ENCODE results near the gene RNASET2. TPM values are rescaled to one million over a fixed set of nuclear protein-coding genes. Genes with fewer than 3 reads are reported as not detected.

Gene RNASET2
- total RNA-seq, 2 donors from 2014 or later, result 87.1 to 126 TPM

GRCh38 chr6:166929542-166930189 lies 26.7 kb downstream of the RNASET2 start:
- Histone ChIP-seq H3K36me3 (peaks cover 8% of the 10 kb centered on the region), H3K4me3 (no peak overlapping the region), H3K27ac (no peak overlapping the region), H3K4me1 (no peaks in the 10 kb centered on the region), H3K9ac (ENCODE audit: low read depth in 2 of 2, low read length in 2 of 2) (no peak overlapping the region), H3K27me3 (no peaks in the 10 kb centered on the region), H3K9me3 (no peaks in the 10 kb centered on the region)
- no peak for DNase-seq
- intact Hi-C loops (cut with DNase I), result no loop called here
- TF ChIP-seq CTCF (IDR thresholded peaks at IDR 0.05), result no peak

- no peak for DNase-seq
- H3K9ac ChIP-seq (ENCODE audit: low read depth in 2 of 2, low read length in 2 of 2), result no peak overlapping the region
- TF ChIP-seq CTCF (IDR thresholded peaks at IDR 0.05), result no peak
- H3K9me3 ChIP-seq, result no peaks in the 10 kb centered on the region
- no peak overlapping the region for H3K4me3 ChIP-seq
- peaks cover 8% of the 10 kb centered on the region for H3K36me3 ChIP-seq
- no peaks in the 10 kb centered on the region for H3K4me1 ChIP-seq
- intact Hi-C loops (cut with DNase I), result no loop called here
- no peaks in the 10 kb centered on the region for H3K27me3 ChIP-seq
- no peak overlapping the region for H3K27ac ChIP-seq
Observed at GRCh38 chr6:166928644-166929541, 27.5 kb downstream of the RNASET2 start.

GRCh38 chr6:166927935-166928643 lies 28.3 kb downstream of the RNASET2 start:
- intact Hi-C loops (cut with DNase I), result no loop called here
- TF ChIP-seq CTCF (IDR thresholded peaks at IDR 0.05), result no peak
- Histone ChIP-seq H3K4me1 (no peaks in the 10 kb centered on the region), H3K27me3 (no peaks in the 10 kb centered on the region), H3K9ac (ENCODE audit: low read depth in 2 of 2, low read length in 2 of 2) (no peak overlapping the region), H3K36me3 (peaks cover 8% of the 10 kb centered on the region), H3K27ac (no peak overlapping the region), H3K4me3 (no peak overlapping the region), H3K9me3 (no peaks in the 10 kb centered on the region)
- DNase-seq, result no peak

- no peak for DNase-seq
- no peak overlapping the region for H3K9ac ChIP-seq (ENCODE audit: low read depth in 2 of 2, low read length in 2 of 2)
- no peak overlapping the region for H3K27ac ChIP-seq
- peaks cover 8% of the 10 kb centered on the region for H3K36me3 ChIP-seq
- H3K4me3 ChIP-seq, result no peak overlapping the region
- intact Hi-C loops (cut with DNase I), result no loop called here
- no peak for TF ChIP-seq CTCF (IDR thresholded peaks at IDR 0.05)
- H3K27me3 ChIP-seq, result no peaks in the 10 kb centered on the region
- no peaks in the 10 kb centered on the region for H3K4me1 ChIP-seq
- H3K9me3 ChIP-seq, result no peaks in the 10 kb centered on the region
Observed at GRCh38 chr6:166927240-166927934, 29.0 kb downstream of the RNASET2 start.

GRCh38 chr6:166926748-166927147 lies 29.6 kb downstream of the RNASET2 start:
- no peak for DNase-seq
- Histone ChIP-seq H3K4me1 (no peaks in the 10 kb centered on the region), H3K36me3 (peaks cover 8% of the 10 kb centered on the region), H3K4me3 (no peak overlapping the region), H3K9me3 (no peaks in the 10 kb centered on the region), H3K27ac (no peak overlapping the region), H3K9ac (ENCODE audit: low read depth in 2 of 2, low read length in 2 of 2) (no peak overlapping the region), H3K27me3 (no peaks in the 10 kb centered on the region)
- no peak for TF ChIP-seq CTCF (IDR thresholded peaks at IDR 0.05)
- intact Hi-C loops (cut with DNase I), result no loop called here
